ENCODE data around the gene PROSER3. TPM values are rescaled to one million over a fixed set of nuclear protein-coding genes. Genes with fewer than 3 reads are reported as not detected.
"Not testable (repeated sequence)": the region's sequence is repeated elsewhere in the genome, so short reads cannot be mapped to it uniquely, and the experiment has no call there.

Gene PROSER3
- polyA plus RNA-seq, 3 donors: 15.6 to 26.2 (median 26.0) TPM

- DNase-seq: no peak
These were observed 37.3 kb upstream of the PROSER3 start for GRCh38 chr19:35720648-35721047.

- DNase-seq: no peak
These were observed 36.6 kb upstream of the PROSER3 start for GRCh38 chr19:35721374-35721773.

GRCh38 chr19:35722461-35722860 is 35.5 kb upstream of the PROSER3 start:
- DNase-seq: no peak

GRCh38 chr19:35722897-35723296 is 35.1 kb upstream of the PROSER3 start:
- DNase-seq: no peak

GRCh38 chr19:35723671-35724070 is 34.3 kb upstream of the PROSER3 start:
- no peak for DNase-seq

GRCh38 chr19:35724132-35724531 is 33.8 kb upstream of the PROSER3 start:
- not testable (repeated sequence) for DNase-seq

- DNase-seq: no peak
These were observed 33.4 kb upstream of the PROSER3 start for GRCh38 chr19:35724560-35724959.

- no peak for DNase-seq
These were observed 32.6 kb upstream of the PROSER3 start for GRCh38 chr19:35725216-35725861.

- DNase-seq: no peak
These were observed 30.7 kb upstream of the PROSER3 start for GRCh38 chr19:35727053-35727955.

- no peak for DNase-seq
These were observed 29.8 kb upstream of the PROSER3 start for GRCh38 chr19:35727956-35728706.

- no peak for DNase-seq
These were observed 29.0 kb upstream of the PROSER3 start for GRCh38 chr19:35729021-35729420.

- no peak for DNase-seq
These were observed 28.2 kb upstream of the PROSER3 start for GRCh38 chr19:35729763-35730162.

GRCh38 chr19:35730326-35730725 is 27.6 kb upstream of the PROSER3 start:
- DNase-seq: no peak

- DNase-seq: no peak
These were observed 26.6 kb upstream of the PROSER3 start for GRCh38 chr19:35731353-35731752.

GRCh38 chr19:35731779-35732405 is 26.1 kb upstream of the PROSER3 start:
- DNase-seq: no peak

GRCh38 chr19:35732540-35733179 is 25.3 kb upstream of the PROSER3 start:
- DNase-seq: no peak

- no peak for DNase-seq
These were observed 24.5 kb upstream of the PROSER3 start for GRCh38 chr19:35733180-35734125.

- DNase-seq: no peak
These were observed 23.7 kb upstream of the PROSER3 start for GRCh38 chr19:35734273-35734672.

- no peak for DNase-seq
These were observed 23.1 kb upstream of the PROSER3 start for GRCh38 chr19:35734889-35735288.
